SU-DHL-6 (cell line): ENCODE results near the gene AMFR.

ENCODE experiments used
- EZH2phosphoT487 ChIP-seq: fragments of 200-600 bp; sonication (generic), shearing (Covaris generic); conservative IDR thresholded peaks from 2 replicates; pipeline ENCODE4 v1.6.1; 2018; ENCODE audit warnings: mild to moderate bottlenecking, antibody characterized with exemption, low read length, moderate library complexity, mixed read lengths
- TF ChIP-seq, protein P1 (sequence below): fragments of 200-600 bp; sonication (generic); IDR thresholded peaks from one replicate; pipeline ENCODE4 v1.5.1; 2017; ENCODE audit warnings: antibody characterized with exemption, mild to moderate bottlenecking, low read length, moderate library complexity; ENCODE audit not compliant: insufficient read depth, poor library complexity, severe bottlenecking

GRCh38 chr16:56318827-56319140, 106.6 kb downstream of the AMFR start:
- TF ChIP-seq, protein P1, sequence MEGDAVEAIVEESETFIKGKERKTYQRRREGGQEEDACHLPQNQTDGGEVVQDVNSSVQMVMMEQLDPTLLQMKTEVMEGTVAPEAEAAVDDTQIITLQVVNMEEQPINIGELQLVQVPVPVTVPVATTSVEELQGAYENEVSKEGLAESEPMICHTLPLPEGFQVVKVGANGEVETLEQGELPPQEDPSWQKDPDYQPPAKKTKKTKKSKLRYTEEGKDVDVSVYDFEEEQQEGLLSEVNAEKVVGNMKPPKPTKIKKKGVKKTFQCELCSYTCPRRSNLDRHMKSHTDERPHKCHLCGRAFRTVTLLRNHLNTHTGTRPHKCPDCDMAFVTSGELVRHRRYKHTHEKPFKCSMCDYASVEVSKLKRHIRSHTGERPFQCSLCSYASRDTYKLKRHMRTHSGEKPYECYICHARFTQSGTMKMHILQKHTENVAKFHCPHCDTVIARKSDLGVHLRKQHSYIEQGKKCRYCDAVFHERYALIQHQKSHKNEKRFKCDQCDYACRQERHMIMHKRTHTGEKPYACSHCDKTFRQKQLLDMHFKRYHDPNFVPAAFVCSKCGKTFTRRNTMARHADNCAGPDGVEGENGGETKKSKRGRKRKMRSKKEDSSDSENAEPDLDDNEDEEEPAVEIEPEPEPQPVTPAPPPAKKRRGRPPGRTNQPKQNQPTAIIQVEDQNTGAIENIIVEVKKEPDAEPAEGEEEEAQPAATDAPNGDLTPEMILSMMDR: no peak
- TF ChIP-seq EZH2phosphoT487: no peak
